OCI-LY3 (cell line): ENCODE data around the gene SSTR4.

ENCODE experiments used
- CTCF ChIP-seq: fragments of 200-600, 300-600 bp; sonication (generic); IDR thresholded peaks from 2 replicates; pipeline ENCODE4 v1.5.1; 2014; ENCODE audit warnings: antibody characterized with exemption, low read length, low read depth
- EZH2phosphoT487 ChIP-seq: fragments of 200-600 bp; shearing (Covaris generic); IDR thresholded peaks from 2 replicates; pipeline ENCODE4 v1.6.1; 2018; ENCODE audit warnings: antibody characterized with exemption, mixed run types, low read depth

DNA sequence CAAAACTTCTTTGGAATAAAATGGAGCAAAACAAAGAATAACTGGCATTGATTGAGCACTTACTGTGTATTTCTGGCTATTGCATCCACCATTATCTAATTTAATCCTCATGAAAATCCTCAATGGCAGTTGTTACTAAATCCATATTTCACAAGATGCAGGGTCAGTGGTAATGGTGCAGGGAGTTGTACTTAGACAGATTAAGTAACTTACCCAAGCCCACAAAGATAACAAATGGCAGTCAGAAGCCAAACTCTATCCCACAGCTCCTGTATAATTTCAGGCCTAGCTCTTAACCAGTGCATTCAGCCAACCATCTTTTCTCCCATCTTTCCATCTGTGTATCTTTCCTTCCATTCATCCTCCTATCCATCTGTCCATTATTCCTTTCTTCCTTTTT is 29.3 kb upstream of the SSTR4 start:
- TF ChIP-seq CTCF (no peak), EZH2phosphoT487 (no peak)
